GM19397 (cell line): Measurements from ENCODE around the gene SWI5.
"Not testable (repeated sequence)": the region's sequence is repeated elsewhere in the genome, so short reads cannot be mapped to it uniquely, and the experiment has no call there.

Experiments
- ATAC-seq: cut with Tn5 transposase; IDR thresholded peaks from one replicate; pipeline ENCODE4 v1.9.1; 2021; ENCODE audit warnings: mild to moderate bottlenecking, moderate library complexity; ENCODE audit not compliant: unreplicated experiment

SWI5 gene

DNA sequence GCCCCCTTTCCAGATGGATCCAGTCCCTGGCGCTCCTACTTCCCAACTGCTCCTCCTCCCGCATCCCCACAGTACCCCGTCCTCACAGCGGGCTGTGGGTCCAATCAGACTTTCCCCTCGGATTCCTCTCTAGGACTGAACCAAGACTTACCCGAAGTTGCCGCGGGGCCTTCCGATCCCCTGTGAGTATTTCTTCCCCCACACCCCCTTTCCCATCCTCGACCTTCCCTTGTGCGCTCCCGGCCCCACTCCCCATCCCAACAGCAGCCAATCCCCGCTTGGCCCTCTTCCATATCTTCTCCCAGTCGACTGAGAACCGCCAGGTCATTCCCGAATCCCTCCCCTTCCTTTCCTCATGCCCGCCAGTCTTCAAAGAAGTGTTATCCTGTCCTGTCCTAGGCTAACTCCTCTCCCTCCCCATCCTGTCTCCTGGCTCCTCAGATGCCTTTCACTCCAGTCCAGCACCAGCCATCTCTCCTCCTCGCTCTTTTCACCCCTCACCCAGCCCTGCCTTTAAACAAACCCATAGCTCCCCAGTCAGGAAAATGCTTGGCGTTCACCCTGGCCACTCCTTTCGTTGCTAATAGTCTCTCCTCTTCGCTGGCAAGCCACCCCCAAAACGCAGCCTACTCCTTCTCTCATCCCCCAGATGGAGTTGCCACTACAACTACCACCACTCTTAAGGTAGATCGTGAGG, 646 bp downstream of the SWI5 start:
- ATAC-seq, result no peak

DNA sequence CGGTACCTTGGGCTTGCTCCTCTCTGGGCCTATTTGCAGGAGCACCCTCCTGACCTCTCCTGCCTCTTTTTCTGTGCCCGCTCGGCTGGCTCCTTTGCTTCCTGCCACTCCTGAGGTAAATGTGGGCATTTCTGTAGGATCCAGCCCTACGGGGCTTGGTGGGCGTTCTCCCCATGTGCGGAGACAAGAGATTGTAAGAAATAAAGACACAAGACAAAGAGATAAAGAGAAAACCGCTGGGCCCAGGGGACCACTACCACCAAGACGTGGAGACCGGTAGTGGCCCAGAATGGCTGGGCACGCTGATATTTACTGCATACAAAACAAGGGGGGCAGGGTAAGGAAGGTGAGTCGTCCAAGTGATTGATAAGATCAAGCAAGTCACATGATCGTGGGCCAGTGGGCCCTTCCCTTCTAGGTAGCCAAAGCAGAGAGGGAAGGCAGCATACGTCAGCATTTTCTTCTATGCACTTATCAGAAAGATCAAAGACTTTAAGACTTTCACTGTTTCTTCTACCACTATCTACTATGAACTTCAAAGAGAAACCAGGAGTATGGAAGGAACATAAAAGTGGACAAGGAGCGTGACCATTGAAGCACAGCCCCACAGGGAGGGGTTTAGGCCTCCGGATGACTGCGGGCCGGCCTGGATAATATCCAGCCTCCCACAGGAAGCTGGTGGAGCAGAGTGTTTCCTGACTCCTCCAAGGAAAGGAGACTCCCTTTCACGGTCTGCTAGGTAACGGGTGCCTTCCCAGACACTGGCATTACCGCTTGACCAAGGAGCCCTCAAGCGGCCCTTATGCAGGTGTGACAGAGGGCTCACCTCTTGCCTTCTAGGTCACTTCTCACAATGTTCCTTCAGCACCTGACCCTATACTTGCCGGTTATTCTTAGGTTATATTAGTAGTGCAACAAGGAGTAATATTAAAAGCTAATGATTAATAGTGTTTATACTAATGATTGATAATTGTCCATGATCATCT, 3.3 kb downstream of the SWI5 start:
- not testable (repeated sequence) for ATAC-seq

DNA sequence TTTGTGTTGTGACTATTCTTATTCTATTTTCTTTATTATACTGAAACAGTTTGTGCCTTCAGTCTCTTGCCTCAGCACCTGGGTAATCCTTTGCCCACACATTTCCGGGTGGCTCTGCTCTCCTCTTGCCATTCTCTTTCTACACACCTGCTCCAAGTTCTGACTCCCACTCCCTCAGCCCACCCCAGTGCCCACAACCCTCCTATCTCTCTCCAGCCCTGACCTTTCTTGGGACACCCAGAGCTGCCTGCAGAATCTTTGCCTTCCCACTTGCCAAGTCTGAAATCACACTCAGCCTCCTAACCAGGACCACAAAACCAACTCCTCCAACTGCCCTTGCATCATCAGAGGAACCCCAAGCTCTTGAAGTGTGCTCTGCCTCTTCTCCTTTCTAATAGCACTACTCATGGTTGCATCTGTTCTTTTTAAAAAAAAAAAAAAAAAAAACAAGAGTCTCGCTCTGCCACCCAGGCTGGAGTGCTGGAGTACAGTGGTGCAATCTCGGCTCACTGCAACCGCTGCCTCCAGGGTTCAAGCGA, 4.1 kb downstream of the SWI5 start:
- ATAC-seq, result no peak

DNA sequence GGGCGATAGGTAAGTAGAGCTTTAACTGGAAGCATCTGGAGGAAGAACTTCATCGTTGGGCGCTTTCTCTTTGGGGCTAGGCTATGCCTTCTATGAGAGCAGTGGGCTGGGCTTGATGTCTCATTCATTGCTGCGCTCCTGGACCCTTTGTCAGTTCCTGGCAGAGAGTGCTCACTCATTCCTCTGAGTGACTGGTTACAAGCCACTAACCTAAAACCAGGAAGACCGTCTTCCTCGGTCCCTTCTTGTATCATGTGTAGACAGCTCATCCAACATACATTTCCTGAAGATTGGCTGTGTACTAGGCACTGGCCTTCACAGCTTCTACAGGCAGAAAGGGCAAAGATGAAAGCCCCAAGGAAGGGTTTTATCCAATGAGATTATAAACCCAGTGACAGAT, 6.4 kb downstream of the SWI5 start:
- no peak for ATAC-seq

DNA sequence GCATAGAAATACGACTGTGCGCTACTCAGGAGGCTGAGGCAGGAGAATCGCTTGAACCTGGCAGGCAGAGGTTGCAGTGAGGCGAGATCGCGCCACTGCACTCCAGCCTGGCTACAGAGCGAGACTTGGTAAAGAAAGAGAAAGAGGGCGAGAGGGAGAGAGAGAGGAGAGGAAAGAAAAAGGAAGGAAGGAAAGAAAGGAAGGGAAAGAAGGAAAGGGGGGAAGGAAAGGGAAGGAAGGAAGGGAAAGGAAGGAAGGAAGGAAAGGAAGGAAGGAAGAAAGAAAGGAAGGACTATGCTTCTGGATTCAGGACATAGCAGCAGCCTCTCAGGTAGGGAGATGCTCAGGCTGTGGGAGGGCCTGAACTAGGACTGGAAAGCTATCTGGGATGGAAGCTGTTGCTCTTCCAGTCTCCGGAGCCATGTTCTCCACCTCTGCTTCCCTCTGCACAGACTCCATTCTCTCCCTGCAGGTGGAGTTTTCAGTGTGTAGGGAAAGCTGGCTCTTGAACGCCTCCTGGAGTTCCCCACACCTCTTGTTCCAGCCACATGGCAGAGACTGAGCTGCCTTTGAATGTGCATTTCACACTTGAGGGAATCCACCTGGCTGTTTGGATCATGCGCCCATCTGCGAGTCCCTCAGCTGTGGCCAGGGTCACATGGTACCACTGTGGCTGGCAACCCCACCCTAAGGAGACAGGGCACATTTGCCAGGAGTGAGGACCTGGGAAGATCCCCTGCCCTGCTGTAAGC, 9.1 kb downstream of the SWI5 start:
- no peak for ATAC-seq

DNA sequence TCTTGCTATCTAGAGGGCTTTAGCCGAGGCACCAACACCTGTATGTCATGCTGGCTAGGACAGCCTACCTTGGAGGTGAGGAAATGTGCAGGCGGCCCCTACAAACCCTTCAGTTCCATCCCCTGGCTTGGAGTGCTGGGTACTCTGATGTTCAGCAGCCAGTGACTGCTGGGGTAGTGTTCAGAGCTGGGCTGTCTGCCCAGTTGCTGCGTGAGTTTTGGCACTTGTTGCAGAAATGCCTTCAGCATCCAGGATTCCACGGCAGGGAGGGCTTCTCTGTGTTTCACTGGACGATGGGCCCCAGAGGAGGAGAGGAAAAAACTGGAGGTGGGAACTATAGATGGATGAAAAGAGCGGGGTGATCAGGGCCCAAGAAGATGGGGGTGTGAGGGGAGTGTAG, 10.4 kb downstream of the SWI5 start:
- no peak for ATAC-seq

DNA sequence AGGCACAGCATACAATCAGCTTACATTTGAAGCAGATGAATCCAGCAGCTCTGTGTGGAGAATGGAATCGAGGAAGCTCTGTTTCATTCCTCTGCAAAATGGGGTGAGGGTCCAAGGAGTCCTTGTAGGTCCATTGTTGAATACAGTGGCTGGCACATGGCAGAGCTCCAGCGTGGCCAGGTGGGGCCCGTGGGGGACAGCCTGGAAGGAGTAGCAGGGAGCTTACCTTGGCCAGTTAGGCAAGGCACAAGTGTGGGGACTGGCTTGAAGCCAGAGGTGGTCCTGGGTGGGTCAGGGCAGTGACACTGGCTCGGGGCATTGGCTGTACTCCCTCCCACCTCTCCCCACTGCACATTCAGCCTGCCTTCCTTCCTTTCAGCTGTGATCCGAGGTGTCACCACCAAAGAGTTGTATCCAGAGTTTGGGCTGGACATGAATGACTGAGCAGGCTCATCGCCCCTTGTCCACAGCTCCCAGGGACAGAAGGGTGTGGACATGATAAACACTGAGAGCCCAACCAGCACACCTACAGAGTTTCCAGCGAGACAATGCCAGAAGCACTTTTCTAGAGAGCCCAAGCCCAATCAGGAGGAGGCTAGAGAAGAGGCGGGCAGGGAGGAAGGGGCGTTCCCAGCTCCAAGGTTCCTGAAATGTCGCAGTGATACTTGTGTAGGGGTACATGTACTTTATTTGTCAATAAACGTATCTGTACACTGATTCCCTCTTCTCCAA, 12.4 kb downstream of the SWI5 start:
- no peak for ATAC-seq

DNA sequence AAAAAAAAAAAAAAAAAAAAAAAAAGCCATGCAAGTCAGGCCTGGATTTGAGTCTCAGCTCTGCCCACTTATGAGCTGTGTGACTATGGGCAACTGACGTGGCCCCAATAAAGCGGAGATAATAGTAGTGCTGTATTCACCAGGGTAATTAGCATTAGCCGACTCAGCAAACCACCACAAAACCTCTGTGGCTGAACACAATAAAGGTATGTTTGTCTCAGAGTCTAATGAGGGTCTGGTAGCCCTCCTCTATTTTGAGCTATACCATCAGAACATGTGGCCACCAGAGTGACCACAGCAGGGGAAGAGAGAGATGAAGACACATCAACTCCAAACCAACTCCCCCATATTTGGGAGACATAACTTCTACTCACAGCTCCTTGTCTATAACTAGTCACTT, 15.9 kb downstream of the SWI5 start:
- ATAC-seq, result no peak

DNA sequence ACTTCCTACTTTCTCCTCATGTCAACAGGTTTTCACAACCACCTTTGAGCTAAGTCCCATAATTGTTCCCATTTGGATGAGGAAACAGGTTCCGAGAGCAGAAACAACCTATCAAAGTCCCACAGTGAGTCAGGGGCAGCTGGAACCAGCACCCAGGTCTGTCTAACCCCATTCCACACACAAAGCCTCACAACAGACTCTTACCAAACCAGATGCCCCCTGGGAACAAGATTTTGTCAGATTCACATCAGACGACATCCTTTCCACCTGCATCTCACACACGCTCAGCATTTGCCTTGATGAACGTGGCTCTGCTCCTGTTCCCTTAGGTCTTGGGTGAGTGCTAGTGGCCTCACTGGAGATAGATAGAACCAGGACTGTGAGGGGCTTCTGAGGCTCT, 17.0 kb downstream of the SWI5 start:
- ATAC-seq, result no peak

DNA sequence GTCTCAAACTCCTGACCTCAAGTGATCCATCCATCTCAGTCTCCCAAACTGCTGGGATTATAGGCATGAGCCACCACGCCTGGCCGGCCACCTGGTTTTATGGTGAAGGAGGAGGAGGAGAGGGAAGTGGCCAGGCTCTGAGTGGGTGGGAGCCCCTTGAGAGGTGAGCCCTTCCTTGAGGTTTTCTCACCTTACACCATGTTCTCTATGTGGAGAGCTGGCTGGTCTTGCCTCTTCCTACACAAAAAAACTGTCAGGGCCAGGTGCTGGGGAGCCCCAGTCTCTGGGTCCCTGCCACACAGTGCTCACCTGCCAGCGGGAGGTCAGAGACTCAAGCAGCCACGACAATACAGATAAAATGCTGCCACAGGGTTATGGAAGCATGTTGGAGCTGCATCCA, 18.1 kb downstream of the SWI5 start:
- no peak for ATAC-seq

DNA sequence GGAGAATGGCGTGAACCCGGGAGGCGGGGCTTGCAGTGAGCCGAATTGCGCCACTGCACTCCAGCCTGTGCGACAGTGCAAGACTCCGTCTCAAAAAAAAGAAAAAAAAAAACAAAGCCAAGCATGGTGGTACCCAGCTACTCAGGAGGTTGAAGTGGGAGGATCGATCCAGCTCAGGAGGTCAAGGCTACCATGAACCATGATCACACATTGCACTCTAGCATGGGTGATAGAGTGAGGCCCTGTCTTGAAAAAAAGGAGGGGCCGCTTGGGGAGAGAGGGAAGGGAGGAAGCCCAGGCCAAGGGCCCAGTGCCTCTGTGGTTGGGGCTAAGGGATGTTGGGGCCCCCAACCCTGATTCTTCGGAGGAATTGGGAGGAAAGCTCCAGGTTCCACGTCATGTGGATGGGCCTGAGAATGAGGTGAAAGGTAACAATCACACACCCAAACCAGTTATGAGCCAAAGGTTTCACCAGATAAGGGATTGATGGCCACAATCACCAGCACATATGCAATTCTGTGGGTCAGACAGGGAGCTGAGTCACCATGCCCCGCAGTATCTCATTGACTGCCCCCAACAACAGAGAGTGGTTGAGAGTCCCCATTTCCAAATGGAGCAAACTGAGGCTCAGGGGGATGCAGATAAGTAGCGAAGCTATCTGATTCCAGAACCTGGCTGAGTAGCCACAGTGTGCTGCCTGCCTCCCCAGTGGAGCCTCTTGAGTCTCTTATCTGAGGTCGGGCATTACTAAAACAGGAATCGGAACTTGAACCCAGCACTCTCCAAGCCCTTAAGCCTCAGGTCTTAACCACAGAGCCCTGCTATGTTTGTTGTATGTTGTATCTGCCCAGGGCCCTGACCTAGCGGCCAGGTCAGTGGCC, 20.5 kb downstream of the SWI5 start:
- no peak for ATAC-seq

DNA sequence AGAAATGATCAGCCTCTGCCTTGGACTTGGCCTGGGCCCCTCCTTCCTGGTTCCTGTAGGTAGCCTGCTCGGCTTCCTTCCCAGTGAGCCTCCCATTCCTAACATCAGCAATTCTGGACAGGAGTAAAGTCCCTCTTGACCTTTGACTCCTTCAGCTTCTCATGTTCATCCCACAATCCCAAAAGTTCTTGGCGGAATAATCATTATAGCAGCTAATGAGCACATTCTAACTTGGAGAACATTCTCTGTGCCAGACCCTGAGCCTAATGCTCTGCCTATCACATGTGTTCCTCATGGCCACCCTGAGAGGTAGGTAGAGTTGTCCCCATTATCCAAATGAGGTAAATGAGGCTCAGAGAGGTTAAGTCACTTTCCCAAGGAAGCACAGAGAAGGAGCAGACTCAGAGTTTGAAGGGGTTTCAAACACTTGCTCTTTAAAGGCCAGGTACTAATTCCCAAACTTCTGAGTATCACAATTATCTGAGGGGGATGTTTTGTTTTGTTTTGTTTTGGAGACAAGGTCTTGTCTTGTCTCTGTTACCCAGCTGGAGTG, 21.2 kb downstream of the SWI5 start:
- no peak for ATAC-seq

DNA sequence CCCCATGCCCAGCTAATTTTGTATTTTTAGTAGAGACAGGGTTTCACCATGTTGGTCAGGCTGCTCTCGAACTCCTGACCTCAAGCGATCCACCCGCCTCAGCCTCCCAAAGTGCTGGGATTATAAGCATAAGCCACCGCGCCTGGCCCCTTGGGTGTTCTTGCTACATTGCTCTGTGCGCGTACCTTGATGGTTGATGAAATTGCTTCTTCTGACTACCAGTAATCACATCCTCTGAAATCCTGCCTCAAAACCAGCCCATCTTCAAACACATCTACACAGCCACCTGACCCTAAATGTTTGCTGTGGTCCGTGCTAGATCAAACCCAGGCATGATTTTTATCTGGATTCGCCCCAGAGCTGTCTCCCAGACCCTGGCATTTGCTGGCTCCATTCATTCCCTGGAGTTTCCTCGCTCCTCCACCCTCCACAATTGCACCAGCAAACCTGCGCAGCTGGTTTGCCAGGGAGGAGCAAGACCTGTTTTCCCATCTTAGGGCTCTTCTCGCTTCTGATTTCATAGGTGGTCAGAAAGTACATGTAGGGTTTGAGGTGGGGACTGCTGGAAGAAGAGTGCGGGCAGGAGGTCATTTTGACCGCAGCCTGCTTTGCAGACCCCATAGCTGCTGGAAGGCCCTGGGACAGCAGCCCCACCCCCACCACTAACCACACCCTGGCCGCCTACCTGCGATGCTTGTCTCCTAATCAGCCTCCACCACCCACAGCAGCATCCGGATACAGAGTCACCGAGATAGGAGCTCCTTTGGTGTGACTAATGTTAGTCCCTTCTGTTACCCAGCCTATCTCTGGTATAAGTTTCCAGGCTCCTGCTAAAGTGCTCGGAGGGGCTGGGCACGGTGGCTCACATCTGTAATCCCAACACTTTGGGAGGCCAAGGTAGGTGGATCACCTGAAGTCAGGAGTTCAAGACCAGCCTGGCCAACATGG, 22.7 kb downstream of the SWI5 start:
- no peak for ATAC-seq

DNA sequence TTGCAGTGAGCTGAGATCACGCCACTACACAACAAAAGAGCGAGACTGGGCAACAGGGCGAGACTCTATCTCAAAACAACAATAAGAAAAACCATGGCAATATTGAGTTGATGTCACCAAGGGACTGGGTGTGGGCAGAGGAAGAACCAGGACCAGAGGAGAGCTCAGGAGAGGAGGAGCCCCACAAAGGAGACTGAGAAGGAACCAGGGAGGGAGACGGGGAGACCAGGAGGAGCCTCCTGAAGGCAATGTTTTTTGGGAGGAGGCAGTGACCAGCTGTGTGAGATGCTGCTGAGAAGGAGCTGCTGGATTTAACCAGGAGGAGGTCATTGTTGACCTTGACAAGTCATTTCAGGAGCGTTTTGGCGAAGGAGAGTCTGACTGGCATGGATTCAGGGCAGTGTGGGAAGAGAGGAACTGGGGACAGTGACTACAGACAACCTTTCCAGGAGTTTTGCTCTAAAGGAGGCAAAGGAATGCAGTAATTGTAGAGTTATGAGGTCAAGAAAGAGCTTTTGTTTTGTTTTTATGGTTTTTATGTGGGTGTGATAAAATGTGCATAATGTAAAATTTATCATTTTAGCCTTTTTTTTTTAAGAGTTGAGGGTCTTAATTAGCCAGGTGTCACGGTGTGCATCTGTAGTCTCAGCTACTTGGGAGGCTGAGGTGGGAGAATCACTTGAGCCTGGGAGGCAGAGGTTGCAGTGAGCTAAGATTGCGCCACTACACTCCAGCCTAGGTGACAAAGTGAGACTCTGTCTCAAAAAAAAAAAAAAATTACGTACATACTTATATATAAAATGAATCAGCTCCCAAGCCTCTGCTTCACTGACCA, 28.3 kb downstream of the SWI5 start:
- no peak for ATAC-seq

DNA sequence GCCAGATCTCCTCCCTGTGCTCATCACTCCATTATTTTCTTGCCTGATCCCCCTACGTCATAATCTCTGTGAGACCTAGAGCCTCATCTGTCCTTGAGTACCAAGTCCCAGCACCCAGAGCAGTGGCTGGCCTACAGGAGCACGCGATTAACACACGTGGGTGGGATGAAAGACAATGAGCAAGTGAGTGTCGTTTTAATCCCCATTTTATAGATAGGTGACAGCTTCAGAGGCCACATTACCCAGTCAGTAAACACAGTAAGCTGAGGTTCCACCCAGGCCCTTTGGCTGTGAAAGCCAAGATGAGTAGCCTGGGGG, 28.9 kb downstream of the SWI5 start:
- no peak for ATAC-seq

DNA sequence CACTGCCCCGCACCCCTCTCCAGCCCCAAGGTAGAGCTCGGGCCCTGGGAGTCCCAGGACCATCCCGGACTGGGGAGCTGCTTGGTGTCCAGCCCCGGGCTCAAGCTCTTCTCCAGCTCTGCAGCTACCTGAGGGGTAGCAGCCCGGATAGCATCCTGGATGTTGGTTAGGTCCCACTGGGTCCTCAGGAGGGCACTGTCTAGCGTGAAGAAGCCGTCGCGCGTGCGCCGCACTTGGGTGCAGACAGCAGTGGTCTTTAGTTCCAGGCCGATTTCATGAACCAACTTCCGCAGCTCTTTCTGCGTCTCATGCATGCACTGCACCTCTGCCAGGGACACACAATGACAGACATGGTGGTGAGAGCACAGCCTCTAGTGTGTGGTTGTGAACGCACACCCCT, 33.5 kb downstream of the SWI5 start:
- ATAC-seq, result no peak

DNA sequence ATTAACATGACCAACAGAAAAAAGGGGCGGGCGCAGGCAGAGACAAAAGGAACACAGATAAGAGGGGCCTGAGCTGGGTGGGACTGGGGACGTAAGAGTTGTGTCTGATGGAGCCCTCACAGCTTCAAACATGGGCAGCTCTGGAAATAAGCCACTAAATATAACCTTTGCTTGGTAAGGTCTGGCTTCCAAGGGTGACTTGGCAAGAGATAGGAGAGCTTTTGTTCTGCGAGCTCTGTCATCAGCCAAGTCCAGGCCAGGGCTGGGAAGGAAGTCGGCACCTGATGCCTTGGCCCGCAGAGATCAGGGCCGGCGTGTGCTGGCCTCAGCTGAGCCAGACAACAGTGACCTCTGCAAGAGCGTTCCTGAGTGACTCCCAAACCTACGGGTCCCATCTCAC, 34.4 kb downstream of the SWI5 start:
- ATAC-seq, result no peak
